Choroid plexus epithelial cell (primary cell): ENCODE data around the gene PTPRQ.

ENCODE experiments used
- DNase-seq: peaks from one replicate; pipeline ENCODE4 v3.0.0-alpha.2; 2010; ENCODE audit warnings: low read depth
- H3K4me3 ChIP-seq: 2 replicates; pipeline ENCODE4 v1.5.1; 2011; ENCODE audit warnings: low read depth, mild to moderate bottlenecking, control low read depth, low read length, moderate library complexity
- CTCF ChIP-seq: conservative IDR thresholded peaks from 2 replicates; pipeline ENCODE4 v1.5.1; 2011; ENCODE audit warnings: low read depth, mild to moderate bottlenecking, control low read depth, inconsistent platforms, low read length, moderate library complexity

The PTPRQ gene

GRCh38 chr12:80632835-80633234 lies 188.8 kb downstream of the PTPRQ start:
- H3K4me3 ChIP-seq, result no peak overlapping the region
- peak; percentile 37 for TF ChIP-seq CTCF
- DNase-seq, result no peak

- DNase-seq, result no peak
- H3K4me3 ChIP-seq, result no peak overlapping the region
- TF ChIP-seq CTCF, result no peak
Measured at GRCh38 chr12:80634903-80635302, 190.9 kb downstream of the PTPRQ start.

- TF ChIP-seq CTCF, result no peak
- peak; percentile 36 for DNase-seq
- H3K4me3 ChIP-seq, result no peak overlapping the region
Measured at GRCh38 chr12:80636832-80637231, 192.8 kb downstream of the PTPRQ start.

- H3K4me3 ChIP-seq, result no peak overlapping the region
- TF ChIP-seq CTCF, result no peak
- no peak for DNase-seq
Measured at GRCh38 chr12:80641936-80642335, 197.9 kb downstream of the PTPRQ start.

GRCh38 chr12:80643961-80644360 lies 199.9 kb downstream of the PTPRQ start:
- TF ChIP-seq CTCF, result no peak
- no peak for DNase-seq
- H3K4me3 ChIP-seq, result no peak overlapping the region

- DNase-seq, result peak; percentile 57
- TF ChIP-seq CTCF, result no peak
- H3K4me3 ChIP-seq, result no peak overlapping the region
Measured at GRCh38 chr12:80648881-80649280, 204.8 kb downstream of the PTPRQ start.

GRCh38 chr12:80655751-80656150 lies 211.7 kb downstream of the PTPRQ start:
- peak; percentile 78 for DNase-seq
- H3K4me3 ChIP-seq, result no peak overlapping the region
- TF ChIP-seq CTCF, result no peak
